ENCODE data around the gene ZYG11B. TPM values are rescaled to one million over a fixed set of nuclear protein-coding genes. Genes with fewer than 3 reads are reported as not detected.
"Not testable (repeated sequence)": the region's sequence is repeated elsewhere in the genome, so short reads cannot be mapped to it uniquely, and the experiment has no call there.

Gene ZYG11B
- total and polyA plus RNA-seq, 12 donors: 9.1 to 84.3 (median 63.6) TPM

GRCh38 chr1:52795464-52795863 is 69.2 kb downstream of the ZYG11B start:
- DNase-seq (no peak), ATAC-seq (peak in 1 of 8 donors; percentile 22)
- no peaks in the 10 kb centered on the region for H3K9me3 ChIP-seq
- H3K36me3 ChIP-seq: peaks cover 0 to 88% (median 7%) of the 10 kb centered on the region in 9 donors
- H3K4me3 ChIP-seq: no peak overlapping the region
- no peak overlapping the region for H3K27ac ChIP-seq
- TF ChIP-seq CTCF (IDR thresholded peaks at IDR 0.05): no peak
- 95 to 98% methylated on average over 3 of the region's 3 CpGs for WGBS, 2 donors
- H3K27me3 ChIP-seq: no peaks in the 10 kb centered on the region
- intact Hi-C loops (cut with DNase I): no loop called here
- no peaks in the 10 kb centered on the region for H3K4me1 ChIP-seq

GRCh38 chr1:52798331-52798730 is 72.1 kb downstream of the ZYG11B start:
- Histone ChIP-seq H3K4me1 (no peaks in the 10 kb centered on the region), H3K36me3 (peaks cover 0 to 86% (median 18%) of the 10 kb centered on the region in 9 donors), H3K27ac (no peak overlapping the region), H3K4me3 (no peak overlapping the region), H3K27me3 (no peaks in the 10 kb centered on the region), H3K9me3 (no peaks in the 10 kb centered on the region)
- WGBS, 2 donors: 96% methylated on average over 3 of the region's 3 CpGs
- DNase-seq: no peak
- intact Hi-C loops (cut with DNase I): no loop called here
- TF ChIP-seq CTCF (IDR thresholded peaks at IDR 0.05): no peak
- no peak for ATAC-seq

- Histone ChIP-seq H3K4me3 (no peak overlapping the region), H3K4me1 (no peaks in the 10 kb centered on the region), H3K27me3 (no peaks in the 10 kb centered on the region), H3K36me3 (peaks cover 0 to 86% (median 26%) of the 10 kb centered on the region in 9 donors), H3K9me3 (no peaks in the 10 kb centered on the region), H3K27ac (no peak overlapping the region)
- ATAC-seq: no peak
- TF ChIP-seq CTCF (IDR thresholded peaks at IDR 0.05): no peak
- intact Hi-C loops (cut with DNase I): no loop called here
- DNase-seq: no peak
Observed at GRCh38 chr1:52801011-52801410, 74.8 kb downstream of the ZYG11B start.

GRCh38 chr1:52804083-52804482 is 77.8 kb downstream of the ZYG11B start:
- ATAC-seq; intact Hi-C loops (cut with DNase I); H3K9me3 ChIP-seq; H3K4me1 ChIP-seq; H3K27me3 ChIP-seq; H3K27ac ChIP-seq; DNase-seq; H3K4me3 ChIP-seq: not testable (repeated sequence)
- 95 to 97% methylated on average over 3 of the region's 3 CpGs for WGBS, 2 donors
- peaks cover 0 to 93% (median 31%) of the 10 kb centered on the region in 9 donors for H3K36me3 ChIP-seq

GRCh38 chr1:52814465-52814864 is 88.2 kb downstream of the ZYG11B start:
- H3K27me3 ChIP-seq: no peaks in the 10 kb centered on the region
- H3K9me3 ChIP-seq: no peaks in the 10 kb centered on the region
- ATAC-seq (no peak), DNase-seq (no peak)
- H3K36me3 ChIP-seq: peaks cover 0 to 98% (median 44%) of the 10 kb centered on the region in 9 donors
- no peak overlapping the region for H3K4me3 ChIP-seq
- H3K4me1 ChIP-seq: no peaks in the 10 kb centered on the region
- no peak overlapping the region for H3K27ac ChIP-seq
- WGBS, 2 donors: 77 to 80% methylated on average over 2 of the region's 2 CpGs
- no peak for TF ChIP-seq CTCF (IDR thresholded peaks at IDR 0.05)
- intact Hi-C loops (cut with DNase I): no loop called here

GRCh38 chr1:52820830-52821229 is 94.6 kb downstream of the ZYG11B start:
- not testable (repeated sequence) for ATAC-seq, H3K4me1 ChIP-seq, DNase-seq, H3K27me3 ChIP-seq, H3K27ac ChIP-seq, H3K9me3 ChIP-seq, H3K4me3 ChIP-seq
- H3K36me3 ChIP-seq: peaks cover 0 to 98% (median 50%) of the 10 kb centered on the region in 9 donors
- intact Hi-C loops (cut with DNase I): loop anchor here in 1 of 10 donors (10.0 kb wide), 1 partner anchor 364 kb away; no protein-coding TSS in a partner anchor
- WGBS, 2 donors: 95 to 97% methylated on average over 5 of the region's 5 CpGs

Data from heart right ventricle (tissue), 16 donors.